Activated T-cell treated with anti-CD3 and anti-CD28 coated beads for 24 hours (primary cell): ENCODE results near the gene TTLL11.
"Not testable (repeated sequence)": the region's sequence is repeated elsewhere in the genome, so short reads cannot be mapped to it uniquely, and the experiment has no call there.

ENCODE experiments used
- DNase-seq: peaks from one replicate; pipeline ENCODE4 v3.0.0-alpha.2; 2020; ENCODE audit warnings: low read depth

Gene TTLL11

GRCh38 chr9:122084026-122084675 lies 9.0 kb downstream of the TTLL11 start:
- no peak for DNase-seq

DNA sequence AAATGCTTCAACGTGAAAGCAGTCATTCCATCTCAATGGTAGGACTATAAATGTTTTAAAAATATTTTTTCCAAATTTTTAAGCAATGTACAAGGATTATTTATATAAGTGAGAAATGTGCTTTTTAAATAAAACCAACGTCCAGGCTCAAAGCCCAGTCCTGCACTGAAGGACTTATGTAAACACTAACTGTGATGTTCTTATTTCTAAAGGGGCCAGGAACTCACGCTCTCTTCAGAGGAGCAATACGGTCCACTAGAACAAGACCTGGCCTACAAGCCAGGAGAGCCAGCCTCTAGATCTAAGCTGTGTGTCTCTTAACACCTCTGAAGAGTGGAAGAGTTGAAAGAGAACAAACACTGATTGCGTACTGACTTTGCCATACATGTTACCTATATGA lies 12.1 kb downstream of the TTLL11 start:
- DNase-seq = no peak

- DNase-seq = no peak
These were observed 14.6 kb downstream of the TTLL11 start for GRCh38 chr9:122078557-122078956.

DNA sequence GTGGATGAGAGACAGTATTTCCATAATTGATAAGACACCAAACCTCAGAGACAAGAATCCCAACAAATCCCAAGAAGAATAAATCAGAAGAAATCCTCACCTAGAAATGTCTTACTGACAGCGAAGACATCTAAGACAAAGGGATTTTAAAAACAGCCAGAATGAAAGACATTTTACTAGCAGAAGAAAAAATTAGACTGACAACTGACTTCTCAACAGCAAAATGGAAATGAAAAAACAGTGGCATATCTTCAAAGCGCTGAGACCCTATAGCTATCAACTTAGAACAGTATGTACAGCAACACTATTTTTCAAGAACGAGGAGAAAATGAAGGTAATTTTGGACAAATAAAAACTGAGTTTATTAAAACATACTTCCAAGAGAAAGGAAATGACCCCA lies 16.3 kb downstream of the TTLL11 start:
- DNase-seq = no peak

DNA sequence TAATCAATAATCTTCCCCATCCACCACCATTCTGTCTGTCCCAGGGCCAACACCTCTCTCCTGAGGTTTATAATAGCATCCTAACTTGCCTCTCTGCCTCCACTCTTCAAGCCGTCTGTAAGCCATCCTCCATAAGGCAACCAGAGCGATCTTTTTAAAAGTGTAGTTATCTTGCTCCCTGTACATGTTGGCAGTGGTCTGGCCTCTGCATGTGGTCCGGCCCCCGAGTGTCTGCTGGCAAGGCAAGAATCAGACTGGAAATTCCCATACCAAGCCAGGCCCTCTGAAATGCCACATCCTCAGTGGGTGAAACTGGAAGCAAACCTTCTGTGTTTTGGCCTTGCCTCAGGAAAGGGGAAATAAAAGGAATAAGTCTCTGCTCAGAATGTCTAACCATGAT lies 17.0 kb downstream of the TTLL11 start:
- DNase-seq = no peak

DNA sequence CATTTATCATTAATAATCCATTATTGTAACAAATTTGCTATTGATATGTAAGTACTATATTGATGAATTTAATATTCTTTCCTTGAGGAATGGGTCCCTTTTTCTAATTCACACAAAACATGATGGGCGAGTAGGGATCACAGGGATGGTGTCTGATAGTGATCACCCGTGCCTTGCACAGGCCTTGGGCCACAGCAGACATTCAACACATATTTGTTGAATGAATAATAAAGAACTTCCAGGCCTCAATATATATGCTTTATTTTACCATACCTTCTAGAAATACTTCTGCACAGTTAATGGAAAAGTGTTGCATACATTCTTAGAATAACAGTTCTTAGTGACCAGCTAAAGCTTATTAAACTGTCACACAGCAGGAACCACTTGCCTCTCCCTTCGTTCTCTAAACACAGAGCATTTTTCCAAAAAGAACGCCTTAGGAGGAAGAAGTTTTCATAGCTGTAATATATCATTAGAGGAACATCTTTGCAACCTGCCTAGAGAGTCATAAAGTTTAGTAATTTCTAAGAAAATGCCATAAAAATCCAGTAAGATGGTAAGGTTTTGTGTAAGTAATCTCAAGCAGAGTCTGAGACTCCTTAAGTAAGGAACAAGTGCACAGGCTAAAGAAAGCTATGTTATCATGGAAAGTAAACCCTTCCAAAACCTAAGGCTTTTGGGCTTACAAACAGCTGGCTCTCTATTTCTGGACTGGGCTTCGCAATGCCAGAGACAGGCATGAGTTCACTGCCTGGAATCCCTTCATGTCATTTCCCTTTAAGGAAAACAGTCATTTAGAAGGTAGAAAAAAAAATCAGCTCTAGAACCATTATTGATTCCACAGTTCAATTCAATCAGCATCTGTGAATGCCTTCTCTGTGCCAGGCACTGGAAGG lies 17.7 kb downstream of the TTLL11 start:
- DNase-seq = no peak

- no peak for DNase-seq
These were observed 21.4 kb downstream of the TTLL11 start for GRCh38 chr9:122071715-122072114.

DNA sequence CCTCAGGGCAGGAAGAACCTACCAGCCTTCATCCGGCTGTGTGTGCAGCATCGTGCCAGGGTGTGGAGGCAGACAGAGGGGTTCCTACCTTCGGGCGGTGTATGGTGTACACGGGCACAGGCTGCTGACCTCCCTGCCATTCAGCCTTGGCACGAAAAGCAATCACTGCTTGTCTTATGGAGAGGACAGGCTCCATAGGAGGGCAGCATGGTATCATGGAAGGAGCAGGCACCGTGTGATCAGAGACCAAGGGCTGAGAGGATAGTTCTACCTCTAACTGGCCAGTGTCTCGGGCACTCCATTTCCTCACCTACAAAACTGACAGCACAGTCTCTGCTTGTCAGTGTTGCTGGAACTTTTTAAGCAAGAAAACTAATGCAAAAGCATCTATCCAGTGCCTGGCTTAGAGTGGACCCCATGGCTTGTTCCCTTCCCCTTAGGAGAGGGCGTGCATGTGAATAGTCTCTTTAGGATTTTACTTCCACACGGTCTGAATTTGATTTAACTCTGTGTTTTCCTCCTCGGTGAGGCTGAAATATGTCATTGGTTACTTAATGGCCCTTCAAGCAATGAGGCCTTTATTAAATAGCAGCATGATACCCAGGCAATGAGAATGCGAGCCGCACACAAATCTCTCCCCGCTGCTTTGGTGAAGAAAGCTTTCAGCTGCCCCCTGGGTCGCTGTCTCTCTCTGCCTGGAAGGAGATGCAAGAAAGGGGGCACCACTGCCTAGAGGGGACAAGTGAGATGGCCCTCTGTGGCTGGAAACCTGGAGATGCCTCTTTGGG lies 22.2 kb downstream of the TTLL11 start:
- no peak for DNase-seq

GRCh38 chr9:122066680-122067079 lies 26.4 kb downstream of the TTLL11 start:
- DNase-seq = not testable (repeated sequence)

DNA sequence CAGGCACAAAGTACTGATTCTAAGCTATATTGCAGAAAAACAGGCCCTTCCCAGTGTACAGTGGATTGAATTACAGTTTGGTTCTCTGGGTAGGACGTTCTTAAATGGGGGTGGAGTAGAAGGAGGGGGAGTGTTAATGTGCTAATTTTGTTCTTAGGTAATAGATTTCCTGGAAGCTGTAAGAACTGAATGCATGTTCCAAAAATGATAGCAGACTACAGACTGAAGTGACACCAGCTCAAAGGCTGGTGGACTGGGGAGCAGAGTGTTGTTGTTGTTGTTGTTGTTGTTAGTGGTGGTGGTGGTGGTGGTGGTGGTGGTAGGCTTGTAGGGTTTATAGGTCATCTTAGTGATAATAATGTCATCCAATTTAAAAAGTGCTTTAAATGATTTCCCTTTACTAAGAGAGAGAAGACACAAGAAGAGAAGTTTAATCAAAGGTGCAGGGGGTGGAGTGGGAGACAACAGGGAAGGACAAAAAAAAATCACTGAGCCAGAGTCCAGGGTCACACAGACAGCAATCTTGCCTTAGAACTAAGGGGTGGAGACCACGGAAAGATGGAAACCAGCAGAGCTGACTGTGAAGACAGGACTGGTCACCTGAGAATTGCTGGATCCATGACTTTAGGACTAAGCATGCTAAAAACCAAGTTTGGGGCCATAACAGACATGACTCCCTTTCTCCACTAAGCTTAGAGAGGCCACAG lies 27.0 kb downstream of the TTLL11 start:
- DNase-seq = no peak

- no peak for DNase-seq
These were observed 32.6 kb downstream of the TTLL11 start for GRCh38 chr9:122060481-122060880.

GRCh38 chr9:122059955-122060324 lies 33.2 kb downstream of the TTLL11 start:
- DNase-seq = no peak

DNA sequence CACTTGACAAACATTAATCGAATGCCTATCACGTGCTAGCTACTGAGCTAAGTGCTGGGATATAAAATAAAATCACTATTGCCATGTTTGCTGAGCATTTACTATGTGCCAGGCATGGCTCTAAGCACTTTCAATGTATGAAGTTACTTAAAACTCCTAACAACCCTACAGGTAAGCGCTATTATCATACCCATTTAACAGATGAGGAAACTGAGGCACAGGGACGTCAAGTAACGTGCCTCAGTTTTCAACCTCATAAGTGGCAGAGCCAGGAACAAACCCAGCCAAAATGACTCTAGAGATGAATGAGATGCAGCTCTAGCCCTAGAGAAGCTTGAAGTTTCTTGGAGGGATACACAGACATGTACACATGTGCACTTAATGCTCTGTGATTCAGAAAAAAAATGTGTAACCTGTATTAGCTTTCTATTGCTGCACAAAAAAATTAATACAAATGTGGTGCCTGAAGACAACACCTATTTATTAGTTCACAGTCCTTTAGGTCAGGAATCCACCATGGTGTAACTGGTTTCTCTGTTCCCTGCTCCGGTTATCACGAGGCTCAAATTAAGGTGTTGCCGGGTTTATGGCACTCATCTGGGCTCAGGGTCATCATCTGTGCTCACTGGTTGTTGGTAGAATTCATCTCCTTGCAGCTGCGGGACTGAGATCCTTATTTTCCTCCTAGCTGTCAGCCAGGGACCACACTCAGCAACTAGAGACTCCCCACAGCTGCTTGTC lies 33.7 kb downstream of the TTLL11 start:
- no peak for DNase-seq

DNA sequence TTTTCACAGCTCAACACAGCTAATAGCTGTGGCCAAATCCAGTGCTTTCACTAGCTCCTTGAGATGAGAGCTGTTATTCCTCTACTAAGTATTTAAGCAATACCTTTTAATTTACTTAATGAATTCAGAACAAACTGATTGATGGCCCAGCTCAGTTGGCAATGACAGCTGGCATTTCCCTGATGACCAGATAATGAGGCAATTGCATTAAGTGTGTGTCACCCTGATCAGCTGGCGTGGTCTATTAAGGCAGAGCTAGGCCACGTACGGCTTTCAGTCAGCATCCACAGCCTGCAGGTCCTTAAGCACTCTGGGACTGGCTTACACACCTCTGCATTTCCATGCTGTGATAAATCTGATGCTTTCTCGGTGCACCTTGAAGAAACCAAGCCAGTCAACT lies 34.4 kb downstream of the TTLL11 start:
- no peak for DNase-seq

DNA sequence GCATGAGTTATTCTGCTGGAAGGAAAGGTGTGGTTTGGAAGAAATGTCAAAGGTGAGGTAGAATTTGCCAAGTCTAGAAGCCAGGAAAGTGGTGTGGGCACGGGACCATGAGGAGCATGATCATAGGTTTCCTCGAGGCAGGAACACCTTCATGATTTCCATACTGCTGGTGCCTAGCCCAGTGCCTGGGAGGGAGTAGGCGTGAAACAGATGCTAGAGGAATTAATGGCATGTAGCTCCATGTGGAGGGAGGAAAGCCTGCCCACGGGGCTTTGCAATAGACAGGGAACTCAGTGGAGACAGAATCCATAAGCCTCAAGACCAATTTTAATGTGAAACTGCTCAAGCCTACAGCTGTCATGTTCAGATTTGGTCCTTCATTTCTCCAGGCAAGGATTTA lies 35.1 kb downstream of the TTLL11 start:
- DNase-seq = no peak

- no peak for DNase-seq
These were observed 35.9 kb downstream of the TTLL11 start for GRCh38 chr9:122057211-122057610.

DNA sequence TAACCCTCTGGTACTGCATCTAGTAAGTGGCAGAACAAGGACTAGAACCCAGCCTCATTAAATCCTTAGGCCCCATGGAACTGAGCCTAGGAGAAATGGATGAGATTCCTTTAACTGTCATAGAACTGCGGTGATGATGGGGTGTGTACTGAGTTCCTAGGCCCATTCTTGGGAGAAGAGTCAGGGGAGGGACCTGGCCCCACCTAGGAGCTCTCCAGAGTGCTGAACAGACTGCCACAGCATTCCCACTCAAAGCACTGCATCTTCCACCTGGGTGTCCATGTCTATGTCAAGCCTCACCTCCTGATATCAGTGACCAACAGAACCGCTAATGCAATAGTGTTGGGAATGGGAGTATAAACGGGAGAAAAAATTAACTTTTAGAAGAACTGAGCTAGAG lies 36.6 kb downstream of the TTLL11 start:
- no peak for DNase-seq

DNA sequence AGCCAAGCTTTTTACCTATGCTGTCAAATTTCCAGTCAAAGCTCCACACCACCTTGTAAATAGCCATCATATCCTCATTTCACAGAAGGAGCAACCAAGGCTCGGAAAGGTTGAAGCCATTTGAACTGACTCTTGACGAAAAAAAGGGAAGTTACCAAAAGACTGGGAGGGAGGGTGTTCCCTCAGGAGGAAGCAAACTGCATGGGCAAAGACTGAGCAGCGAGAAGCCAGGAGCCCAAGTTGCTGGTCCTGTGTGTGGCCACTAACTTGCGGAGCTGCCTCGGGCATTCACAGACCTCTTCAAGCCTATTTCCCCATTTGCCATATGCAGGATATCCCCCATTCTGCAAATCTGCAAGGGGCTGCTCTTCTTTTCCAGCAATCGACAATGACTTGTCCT lies 37.4 kb downstream of the TTLL11 start:
- DNase-seq = no peak

DNA sequence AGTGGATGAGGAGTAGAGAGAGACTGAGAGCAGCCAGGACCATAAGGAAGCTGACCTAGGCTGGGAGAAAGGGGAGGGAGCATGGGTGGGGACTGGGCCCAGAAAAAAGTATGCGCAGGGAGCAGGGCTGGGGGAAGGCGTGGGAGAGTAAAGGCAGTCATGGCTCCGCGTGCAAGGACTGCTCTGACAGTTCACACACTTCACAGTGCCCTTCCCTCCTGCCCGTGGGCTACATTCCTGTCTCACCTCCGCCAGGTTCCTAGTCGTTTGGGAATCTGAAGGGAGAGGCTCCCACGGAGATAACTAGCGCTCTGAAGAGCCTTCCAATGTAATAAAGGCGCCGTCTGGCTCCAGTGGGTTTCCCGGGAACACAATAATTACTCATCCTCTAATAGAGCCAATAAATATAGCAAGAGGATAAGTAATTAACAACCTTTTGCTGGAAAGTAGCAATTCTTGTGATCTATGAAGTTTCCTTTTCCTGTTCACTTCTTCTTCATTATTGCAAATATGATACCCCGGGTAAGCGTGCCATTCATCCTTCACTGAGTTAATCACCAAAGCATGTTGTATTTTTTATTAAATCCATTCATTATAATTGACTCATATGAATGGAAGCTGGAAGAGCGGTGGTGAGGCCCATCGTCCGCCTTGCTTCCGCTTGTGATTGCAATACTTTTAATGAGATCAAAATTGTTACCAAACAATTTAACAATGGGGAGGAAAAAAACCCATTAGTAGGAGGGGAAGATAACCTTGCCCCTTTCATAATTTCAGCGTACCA lies 39.3 kb downstream of the TTLL11 start:
- DNase-seq = no peak

- no peak for DNase-seq
These were observed 40.0 kb downstream of the TTLL11 start for GRCh38 chr9:122053064-122053463.
